GM19351 (cell line): ENCODE data around the gene MACROD2.

Experiments used
- ATAC-seq: cut with Tn5 transposase; IDR thresholded peaks from one replicate; pipeline ENCODE4 v1.9.1; 2021; ENCODE audit warnings: mild to moderate bottlenecking, moderate library complexity; ENCODE audit not compliant: unreplicated experiment

MACROD2 gene

GRCh38 chr20:15571056-15571455 is 1575.7 kb downstream of the MACROD2 start:
- ATAC-seq: no peak

DNA sequence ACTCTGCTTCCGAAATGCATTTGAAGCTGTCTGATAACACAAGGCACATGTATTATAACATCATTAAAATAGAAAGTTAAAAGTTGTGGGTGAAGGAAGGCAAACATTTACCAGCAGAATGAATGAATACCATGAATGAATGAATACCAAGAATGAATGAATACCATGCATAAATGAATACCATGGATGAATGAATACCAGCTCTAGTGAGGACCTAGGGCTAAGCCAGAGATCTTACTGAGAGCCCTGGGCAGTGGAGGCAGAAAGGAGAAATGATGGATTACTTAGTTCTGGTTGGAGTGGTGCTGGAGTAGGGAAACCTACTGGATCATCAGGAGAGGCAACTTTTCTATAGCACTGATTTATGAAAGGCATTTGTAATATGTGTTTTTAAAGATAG is 1579.9 kb downstream of the MACROD2 start:
- ATAC-seq: no peak

DNA sequence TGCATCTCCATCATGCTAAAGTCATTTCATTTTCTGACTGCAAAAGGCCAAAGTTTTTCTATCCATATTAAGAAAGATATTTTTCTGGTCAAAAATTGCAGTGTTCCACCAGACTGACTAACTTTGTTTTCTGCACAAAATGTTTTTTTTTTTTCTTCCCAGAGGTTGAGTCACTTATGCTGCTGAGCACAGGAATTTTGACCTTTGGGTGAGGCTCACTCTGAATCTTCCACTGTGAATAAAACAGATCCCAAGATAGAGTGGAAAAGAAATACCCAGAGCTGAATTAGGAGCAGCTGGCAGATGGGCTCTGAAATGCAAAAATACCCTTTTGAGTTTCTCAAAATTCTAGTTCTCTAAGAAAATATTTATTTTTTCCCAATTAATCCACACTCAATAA is 1581.1 kb downstream of the MACROD2 start:
- ATAC-seq: no peak

DNA sequence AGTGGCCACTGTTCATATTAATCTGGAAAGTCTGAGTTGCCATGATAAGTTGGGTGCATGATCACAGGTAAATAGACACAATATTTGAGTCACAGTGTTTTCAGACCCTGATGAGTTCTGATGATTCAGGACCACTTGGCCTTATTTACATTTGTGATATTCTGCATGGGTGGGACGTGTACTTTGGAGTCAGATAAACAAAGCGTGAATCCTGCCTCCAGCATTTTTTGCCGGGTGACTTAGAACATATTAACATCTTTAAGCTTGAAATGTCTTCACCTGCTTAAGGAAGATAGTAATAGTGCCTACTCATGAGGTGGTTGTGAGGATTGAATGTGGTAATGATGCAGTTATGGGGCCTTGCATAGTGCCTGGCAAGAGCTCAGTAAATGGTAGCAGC is 1582.8 kb downstream of the MACROD2 start:
- ATAC-seq: no peak

GRCh38 chr20:15579688-15580087 is 1584.4 kb downstream of the MACROD2 start:
- ATAC-seq: no peak

DNA sequence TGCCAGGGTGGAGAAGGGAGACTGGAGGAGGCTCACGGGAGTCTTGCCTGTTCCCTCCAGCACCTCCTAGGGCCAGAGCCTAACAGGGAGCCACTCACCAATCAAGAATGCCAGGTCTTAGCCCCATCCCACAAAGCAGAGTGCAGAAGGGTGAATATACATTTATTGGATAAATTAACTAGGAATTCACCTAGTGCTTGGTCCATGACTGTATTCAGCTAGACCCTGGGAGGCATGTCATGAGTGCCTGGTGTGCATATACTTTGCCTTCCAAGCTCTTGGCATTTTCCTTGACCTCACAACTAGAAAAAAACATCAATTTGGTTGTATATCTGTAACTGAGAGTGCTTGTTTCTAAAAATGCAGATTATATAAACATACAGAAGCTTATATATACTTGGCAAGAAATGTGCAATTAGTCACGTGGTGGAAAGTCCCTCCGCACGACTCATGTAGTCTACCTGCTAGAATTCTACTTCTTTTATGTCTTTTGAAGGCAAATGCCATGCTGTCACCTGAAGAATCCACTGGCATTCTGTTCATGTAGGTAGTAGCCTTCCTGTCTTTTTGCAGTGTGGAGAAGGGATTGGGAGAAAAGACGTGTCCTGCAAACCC is 1586.9 kb downstream of the MACROD2 start:
- no peak for ATAC-seq

DNA sequence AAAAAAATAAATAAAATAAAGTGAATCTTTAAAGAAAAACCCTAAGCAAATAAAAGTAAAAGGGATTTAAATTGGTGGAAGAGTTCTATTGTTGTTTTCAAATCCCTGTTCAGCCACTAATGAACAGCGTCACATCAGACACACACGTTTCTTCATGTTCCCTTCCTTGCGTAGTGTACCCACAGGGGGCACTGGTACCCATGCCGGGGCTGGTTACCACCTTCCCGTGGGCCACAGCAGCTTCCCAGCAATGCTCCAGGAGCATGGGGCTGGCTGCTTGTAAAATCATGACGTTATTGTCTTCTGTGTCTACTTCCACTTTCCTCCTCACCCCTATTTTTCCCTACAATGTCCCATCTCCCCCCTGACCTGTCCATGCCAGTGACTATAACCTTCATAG is 1589.2 kb downstream of the MACROD2 start:
- no peak for ATAC-seq

GRCh38 chr20:15593081-15593480 is 1597.8 kb downstream of the MACROD2 start:
- no peak for ATAC-seq

GRCh38 chr20:15594158-15594695 is 1598.9 kb downstream of the MACROD2 start:
- no peak for ATAC-seq

- no peak for ATAC-seq
Measured at GRCh38 chr20:15596220-15596890, 1601.0 kb downstream of the MACROD2 start.

- ATAC-seq: no peak
Measured at GRCh38 chr20:15597306-15597705, 1602.0 kb downstream of the MACROD2 start.

DNA sequence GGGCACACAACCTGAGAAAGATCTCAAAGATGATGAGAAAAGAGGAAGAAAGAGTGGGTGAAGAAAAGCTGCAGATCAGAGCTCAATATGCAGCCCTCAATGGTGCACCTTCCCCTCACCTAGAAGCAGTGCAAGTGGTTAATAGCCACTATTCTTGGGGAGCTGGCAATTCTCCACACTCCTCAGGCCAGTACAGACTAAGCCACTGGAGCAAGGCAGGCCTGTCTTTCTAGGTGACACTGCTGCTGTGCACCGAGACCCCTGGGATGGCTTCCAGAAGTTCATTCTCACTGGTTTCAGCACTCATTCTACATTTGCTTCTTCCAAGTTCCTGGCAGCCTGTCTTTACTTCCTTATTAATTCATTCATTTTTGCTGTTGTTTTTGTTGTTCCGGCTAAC is 1604.6 kb downstream of the MACROD2 start:
- ATAC-seq: no peak

DNA sequence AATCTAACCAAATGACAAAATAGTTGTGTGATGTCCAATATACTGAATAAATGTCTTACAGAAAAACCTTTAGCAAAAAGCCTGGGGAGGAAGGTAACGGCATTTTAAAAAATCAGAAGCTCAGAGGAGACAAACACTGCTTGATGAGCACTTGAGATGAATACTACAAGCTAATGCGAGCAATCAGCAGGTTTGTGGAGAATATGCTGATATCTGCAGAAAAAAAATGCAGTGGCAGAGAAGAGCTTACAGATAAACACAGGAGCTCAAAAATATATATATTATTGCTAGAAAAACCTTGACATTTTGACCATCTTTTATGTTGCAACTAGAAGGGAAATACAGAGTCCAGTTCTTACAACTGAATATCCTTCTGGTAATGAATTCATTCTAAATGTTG is 1605.2 kb downstream of the MACROD2 start:
- no peak for ATAC-seq

DNA sequence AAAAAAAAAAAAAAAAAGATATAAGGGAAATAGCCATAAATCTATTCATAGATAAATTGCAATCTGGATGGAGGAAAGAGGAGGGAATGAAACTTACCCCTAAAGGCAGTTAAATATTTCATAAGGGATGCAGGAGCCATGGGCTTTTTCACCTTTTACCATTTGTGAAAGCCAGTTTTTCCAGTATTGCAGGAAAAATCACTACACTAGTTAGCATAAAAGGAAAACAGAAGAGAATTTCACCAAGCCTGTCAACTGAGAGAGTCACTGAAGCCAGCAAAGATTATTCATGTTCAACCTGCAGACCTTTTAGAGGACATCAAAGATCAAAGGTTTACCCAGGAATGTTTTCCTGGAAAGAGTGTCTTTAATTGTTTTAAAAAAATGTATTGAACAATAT is 1608.2 kb downstream of the MACROD2 start:
- no peak for ATAC-seq

GRCh38 chr20:15603978-15604805 is 1608.9 kb downstream of the MACROD2 start:
- ATAC-seq: no peak

GRCh38 chr20:15609921-15610320 is 1614.6 kb downstream of the MACROD2 start:
- ATAC-seq: no peak

DNA sequence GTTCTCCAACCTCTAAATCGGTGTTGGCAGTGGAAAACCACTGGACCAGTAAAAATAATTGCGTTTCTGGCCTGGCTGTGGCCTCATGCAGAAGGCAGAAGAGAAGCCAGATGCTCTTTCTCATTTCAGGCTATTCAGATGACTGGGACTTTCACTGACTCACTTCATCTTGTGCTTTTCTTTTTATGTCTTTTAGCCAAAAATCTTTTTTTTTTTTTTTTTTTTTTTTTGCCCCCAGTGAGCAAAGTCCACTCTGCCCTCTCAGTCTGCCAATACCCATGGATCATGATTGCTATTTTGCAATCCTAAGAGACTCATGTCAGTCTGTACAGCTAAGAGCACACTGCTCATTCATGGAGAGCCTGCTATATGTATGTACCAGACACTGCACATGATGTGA is 1615.5 kb downstream of the MACROD2 start:
- no peak for ATAC-seq

DNA sequence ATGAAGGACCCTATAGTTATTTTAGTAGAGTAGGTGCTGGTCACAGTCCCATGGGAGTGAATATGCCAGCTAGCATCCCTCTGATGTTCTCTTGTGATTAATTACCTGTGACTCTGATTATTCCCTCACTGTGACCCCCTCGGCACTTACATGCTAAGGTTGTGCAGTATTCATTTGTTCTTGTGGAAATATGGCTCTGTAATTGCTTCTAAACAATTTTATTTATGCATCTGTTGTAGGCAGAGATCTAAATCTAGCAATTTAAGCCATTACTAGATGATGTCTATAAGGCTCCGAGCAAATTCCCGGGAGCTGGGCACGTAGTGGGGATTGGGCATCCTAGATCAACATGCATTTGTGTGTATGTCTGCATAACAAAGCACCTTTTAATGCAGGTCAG is 1616.2 kb downstream of the MACROD2 start:
- ATAC-seq: no peak

DNA sequence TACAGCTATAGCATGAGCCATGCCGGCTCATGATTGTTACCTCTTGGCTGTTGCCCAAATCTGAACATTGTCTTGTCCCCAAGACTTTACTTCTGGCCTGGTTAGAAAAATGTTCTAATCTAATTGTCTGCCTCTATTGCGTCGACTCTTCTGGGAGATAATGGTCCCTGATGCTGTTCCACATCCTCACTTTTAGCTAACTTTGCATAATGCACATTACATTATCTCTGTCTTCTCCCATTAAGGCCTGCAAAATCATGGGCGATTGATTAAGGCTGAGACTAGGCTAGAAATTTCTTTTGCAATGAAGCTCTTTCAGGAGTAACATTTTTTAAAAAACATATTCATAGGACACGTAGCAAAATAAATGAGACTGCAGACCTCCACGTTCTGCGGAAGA is 1616.9 kb downstream of the MACROD2 start:
- no peak for ATAC-seq

- no peak for ATAC-seq
Measured at GRCh38 chr20:15612769-15613168, 1617.5 kb downstream of the MACROD2 start.

DNA sequence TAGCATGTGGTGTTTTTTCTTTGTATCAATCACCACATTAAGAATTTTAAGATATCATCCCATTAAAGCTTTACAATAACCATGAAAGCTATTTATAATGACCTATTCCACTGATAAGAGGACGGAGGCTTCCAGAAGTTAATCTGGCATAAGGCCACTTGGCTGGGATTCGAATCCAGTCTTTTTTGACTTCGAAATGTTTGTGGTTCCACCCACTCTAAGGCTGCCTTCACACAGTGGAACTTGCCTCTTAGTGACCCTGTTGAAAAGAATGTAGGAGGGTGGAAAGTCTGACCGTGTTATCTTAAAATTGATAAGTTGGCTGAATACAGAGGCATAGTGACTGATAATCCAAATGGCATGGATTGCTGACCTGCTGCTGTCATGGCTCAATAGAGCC is 1618.2 kb downstream of the MACROD2 start:
- no peak for ATAC-seq

- ATAC-seq: no peak
Measured at GRCh38 chr20:15616626-15617025, 1621.3 kb downstream of the MACROD2 start.
